GM23338 (cell line): Measurements from ENCODE around the gene COL18A1. TPM values are rescaled to one million over a fixed set of nuclear protein-coding genes. Genes with fewer than 3 reads are reported as not detected.

ENCODE experiments used
- EZH2 ChIP-seq: fragments of 200-600 bp; sonication (generic); IDR thresholded peaks from one replicate; pipeline ENCODE4 v1.8.0; 2017; ENCODE audit warnings: antibody characterized with exemption, mild to moderate bottlenecking, low read depth; ENCODE audit not compliant: unreplicated experiment
- JUNB ChIP-seq: IDR thresholded peaks from one replicate; pipeline ENCODE4 v1.6.1; 2016; ENCODE audit warnings: antibody characterized with exemption; ENCODE audit not compliant: unreplicated experiment
- POLR2AphosphoS5 ChIP-seq: IDR thresholded peaks from 2 replicates; pipeline ENCODE4 v1.6.1; 2016; ENCODE audit warnings: antibody characterized with exemption, low read depth
- STAT1 ChIP-seq: IDR thresholded peaks from one replicate; pipeline ENCODE4 v1.6.1; 2016; ENCODE audit warnings: antibody characterized with exemption; ENCODE audit not compliant: unreplicated experiment
- ZNF114 ChIP-seq: fragments of 250-450 bp; sonication (Bioruptor Pico); IDR thresholded peaks from 2 replicates; pipeline ENCODE4 v1.5.0; 2020; ENCODE audit warnings: mild to moderate bottlenecking, moderate library complexity
- ZNF331 ChIP-seq: fragments of 250-450 bp; sonication (Bioruptor Pico); IDR thresholded peaks from 2 replicates; pipeline ENCODE4 v1.5.0; 2020; ENCODE audit warnings: low read depth, mild to moderate bottlenecking, moderate library complexity
- polyA plus RNA-seq: library from polyadenylated mRNA; unstranded; fragments of >200 nt; fragmentation: Nextera tagmentation; extraction: Ambion mirVana; gene quantifications from 2 replicates; pipeline ENCODE4 v1.2.1, GENCODE V29; 2016
- total RNA-seq: library from RNA; depleted of rRNA; stranded (reverse); fragments of >200 nt; shearing (Covaris generic); gene quantifications from 2 replicates; pipeline ENCODE4 v1.2.3, GENCODE V29; 2014
- TF ChIP-seq, protein P1 (sequence below): fragments of 250-450 bp; sonication (Bioruptor Pico); IDR thresholded peaks from 2 replicates; pipeline ENCODE4 v1.5.0; 2020; ENCODE audit warnings: mild to moderate bottlenecking, moderate library complexity
- TF ChIP-seq, protein P2 (sequence below): IDR thresholded peaks from 2 replicates; pipeline ENCODE4 v1.6.1; 2016; ENCODE audit warnings: antibody characterized with exemption
- TF ChIP-seq, protein P3 (sequence below): IDR thresholded peaks from one replicate; pipeline ENCODE4 v1.6.1; 2018; ENCODE audit warnings: antibody characterized with exemption; ENCODE audit not compliant: unreplicated experiment

The COL18A1 gene
- total and polyA plus RNA-seq, 2 experiments from 2014 or later, result 38.4 to 430 TPM

DNA sequence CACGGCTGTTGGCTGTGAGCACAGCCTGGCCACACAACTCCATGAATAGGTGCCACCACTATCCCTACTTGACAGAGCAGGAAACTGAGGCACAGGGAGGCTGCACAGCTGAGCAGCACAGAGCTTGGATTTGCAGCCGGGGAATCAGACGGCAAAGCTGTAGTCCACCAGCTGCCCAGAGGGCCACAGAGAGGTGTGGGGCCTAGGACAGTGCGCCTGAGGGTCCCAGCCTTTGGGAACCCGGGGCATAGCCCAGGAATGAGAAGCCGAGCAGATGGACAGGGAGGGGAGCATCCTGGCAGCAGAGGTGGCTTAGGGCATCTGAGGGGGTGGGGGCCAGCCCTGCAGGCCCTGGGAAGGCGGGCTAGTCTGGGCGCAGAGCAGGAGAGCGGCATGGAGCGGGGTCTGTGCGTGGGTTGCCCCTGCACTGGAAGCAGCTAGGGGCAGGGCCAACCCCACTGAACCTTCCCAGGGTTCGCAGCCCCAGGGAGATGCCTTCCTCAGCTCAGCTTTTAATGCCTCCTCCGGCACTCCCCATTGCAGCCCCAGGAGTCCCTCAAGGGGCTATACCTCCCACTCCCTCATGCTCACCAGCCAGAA is 46.2 kb upstream of the COL18A1 start (continued):
- TF ChIP-seq, protein P1, sequence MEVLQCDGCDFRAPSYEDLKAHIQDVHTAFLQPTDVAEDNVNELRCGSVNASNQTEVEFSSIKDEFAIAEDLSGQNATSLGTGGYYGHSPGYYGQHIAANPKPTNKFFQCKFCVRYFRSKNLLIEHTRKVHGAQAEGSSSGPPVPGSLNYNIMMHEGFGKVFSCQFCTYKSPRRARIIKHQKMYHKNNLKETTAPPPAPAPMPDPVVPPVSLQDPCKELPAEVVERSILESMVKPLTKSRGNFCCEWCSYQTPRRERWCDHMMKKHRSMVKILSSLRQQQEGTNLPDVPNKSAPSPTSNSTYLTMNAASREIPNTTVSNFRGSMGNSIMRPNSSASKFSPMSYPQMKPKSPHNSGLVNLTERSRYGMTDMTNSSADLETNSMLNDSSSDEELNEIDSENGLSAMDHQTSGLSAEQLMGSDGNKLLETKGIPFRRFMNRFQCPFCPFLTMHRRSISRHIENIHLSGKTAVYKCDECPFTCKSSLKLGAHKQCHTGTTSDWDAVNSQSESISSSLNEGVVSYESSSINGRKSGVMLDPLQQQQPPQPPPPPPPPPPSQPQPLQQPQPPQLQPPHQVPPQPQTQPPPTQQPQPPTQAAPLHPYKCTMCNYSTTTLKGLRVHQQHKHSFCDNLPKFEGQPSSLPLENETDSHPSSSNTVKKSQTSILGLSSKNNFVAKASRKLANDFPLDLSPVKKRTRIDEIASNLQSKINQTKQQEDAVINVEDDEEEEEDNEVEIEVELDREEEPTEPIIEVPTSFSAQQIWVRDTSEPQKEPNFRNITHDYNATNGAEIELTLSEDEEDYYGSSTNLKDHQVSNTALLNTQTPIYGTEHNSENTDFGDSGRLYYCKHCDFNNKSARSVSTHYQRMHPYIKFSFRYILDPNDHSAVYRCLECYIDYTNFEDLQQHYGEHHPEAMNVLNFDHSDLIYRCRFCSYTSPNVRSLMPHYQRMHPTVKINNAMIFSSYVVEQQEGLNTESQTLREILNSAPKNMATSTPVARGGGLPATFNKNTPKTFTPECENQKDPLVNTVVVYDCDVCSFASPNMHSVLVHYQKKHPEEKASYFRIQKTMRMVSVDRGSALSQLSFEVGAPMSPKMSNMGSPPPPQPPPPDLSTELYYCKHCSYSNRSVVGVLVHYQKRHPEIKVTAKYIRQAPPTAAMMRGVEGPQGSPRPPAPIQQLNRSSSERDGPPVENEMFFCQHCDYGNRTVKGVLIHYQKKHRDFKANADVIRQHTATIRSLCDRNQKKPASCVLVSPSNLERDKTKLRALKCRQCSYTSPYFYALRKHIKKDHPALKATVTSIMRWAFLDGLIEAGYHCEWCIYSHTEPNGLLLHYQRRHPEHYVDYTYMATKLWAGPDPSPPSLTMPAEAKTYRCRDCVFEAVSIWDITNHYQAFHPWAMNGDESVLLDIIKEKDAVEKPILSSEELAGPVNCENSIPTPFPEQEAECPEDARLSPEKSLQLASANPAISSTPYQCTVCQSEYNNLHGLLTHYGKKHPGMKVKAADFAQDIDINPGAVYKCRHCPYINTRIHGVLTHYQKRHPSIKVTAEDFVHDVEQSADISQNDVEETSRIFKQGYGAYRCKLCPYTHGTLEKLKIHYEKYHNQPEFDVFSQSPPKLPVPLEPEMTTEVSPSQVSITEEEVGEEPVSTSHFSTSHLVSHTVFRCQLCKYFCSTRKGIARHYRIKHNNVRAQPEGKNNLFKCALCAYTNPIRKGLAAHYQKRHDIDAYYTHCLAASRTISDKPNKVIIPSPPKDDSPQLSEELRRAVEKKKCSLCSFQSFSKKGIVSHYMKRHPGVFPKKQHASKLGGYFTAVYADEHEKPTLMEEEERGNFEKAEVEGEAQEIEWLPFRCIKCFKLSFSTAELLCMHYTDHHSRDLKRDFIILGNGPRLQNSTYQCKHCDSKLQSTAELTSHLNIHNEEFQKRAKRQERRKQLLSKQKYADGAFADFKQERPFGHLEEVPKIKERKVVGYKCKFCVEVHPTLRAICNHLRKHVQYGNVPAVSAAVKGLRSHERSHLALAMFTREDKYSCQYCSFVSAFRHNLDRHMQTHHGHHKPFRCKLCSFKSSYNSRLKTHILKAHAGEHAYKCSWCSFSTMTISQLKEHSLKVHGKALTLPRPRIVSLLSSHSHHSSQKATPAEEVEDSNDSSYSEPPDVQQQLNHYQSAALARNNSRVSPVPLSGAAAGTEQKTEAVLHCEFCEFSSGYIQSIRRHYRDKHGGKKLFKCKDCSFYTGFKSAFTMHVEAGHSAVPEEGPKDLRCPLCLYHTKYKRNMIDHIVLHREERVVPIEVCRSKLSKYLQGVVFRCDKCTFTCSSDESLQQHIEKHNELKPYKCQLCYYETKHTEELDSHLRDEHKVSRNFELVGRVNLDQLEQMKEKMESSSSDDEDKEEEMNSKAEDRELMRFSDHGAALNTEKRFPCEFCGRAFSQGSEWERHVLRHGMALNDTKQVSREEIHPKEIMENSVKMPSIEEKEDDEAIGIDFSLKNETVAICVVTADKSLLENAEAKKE (CRISPR knock-in tag), result no peak
- TF ChIP-seq STAT1 (no peak), POLR2AphosphoS5 (no peak), ZNF331 (no peak), JUNB (no peak), EZH2 (no peak), ZNF114 (CRISPR knock-in tag) (no peak)
- TF ChIP-seq, protein P2, sequence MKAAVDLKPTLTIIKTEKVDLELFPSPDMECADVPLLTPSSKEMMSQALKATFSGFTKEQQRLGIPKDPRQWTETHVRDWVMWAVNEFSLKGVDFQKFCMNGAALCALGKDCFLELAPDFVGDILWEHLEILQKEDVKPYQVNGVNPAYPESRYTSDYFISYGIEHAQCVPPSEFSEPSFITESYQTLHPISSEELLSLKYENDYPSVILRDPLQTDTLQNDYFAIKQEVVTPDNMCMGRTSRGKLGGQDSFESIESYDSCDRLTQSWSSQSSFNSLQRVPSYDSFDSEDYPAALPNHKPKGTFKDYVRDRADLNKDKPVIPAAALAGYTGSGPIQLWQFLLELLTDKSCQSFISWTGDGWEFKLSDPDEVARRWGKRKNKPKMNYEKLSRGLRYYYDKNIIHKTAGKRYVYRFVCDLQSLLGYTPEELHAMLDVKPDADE, result no peak
- TF ChIP-seq, protein P3, sequence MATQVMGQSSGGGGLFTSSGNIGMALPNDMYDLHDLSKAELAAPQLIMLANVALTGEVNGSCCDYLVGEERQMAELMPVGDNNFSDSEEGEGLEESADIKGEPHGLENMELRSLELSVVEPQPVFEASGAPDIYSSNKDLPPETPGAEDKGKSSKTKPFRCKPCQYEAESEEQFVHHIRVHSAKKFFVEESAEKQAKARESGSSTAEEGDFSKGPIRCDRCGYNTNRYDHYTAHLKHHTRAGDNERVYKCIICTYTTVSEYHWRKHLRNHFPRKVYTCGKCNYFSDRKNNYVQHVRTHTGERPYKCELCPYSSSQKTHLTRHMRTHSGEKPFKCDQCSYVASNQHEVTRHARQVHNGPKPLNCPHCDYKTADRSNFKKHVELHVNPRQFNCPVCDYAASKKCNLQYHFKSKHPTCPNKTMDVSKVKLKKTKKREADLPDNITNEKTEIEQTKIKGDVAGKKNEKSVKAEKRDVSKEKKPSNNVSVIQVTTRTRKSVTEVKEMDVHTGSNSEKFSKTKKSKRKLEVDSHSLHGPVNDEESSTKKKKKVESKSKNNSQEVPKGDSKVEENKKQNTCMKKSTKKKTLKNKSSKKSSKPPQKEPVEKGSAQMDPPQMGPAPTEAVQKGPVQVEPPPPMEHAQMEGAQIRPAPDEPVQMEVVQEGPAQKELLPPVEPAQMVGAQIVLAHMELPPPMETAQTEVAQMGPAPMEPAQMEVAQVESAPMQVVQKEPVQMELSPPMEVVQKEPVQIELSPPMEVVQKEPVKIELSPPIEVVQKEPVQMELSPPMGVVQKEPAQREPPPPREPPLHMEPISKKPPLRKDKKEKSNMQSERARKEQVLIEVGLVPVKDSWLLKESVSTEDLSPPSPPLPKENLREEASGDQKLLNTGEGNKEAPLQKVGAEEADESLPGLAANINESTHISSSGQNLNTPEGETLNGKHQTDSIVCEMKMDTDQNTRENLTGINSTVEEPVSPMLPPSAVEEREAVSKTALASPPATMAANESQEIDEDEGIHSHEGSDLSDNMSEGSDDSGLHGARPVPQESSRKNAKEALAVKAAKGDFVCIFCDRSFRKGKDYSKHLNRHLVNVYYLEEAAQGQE, result no peak
